Suprapubic skin (tissue), 4 donors: ENCODE results near the gene GPC5. TPM values are rescaled to one million over a fixed set of nuclear protein-coding genes. Genes with fewer than 3 reads are reported as not detected.

ENCODE experiments used
- DNase-seq, 2 donors: peaks; one replicate each; pipeline ENCODE4 v3.0.0-alpha.2; 2019; ENCODE audit warnings: low spot score in 2 of 2
- H3K27ac ChIP-seq: fragments of 200-600 bp; sonication (generic); one replicate; pipeline ENCODE4 v1.5.1; 2019
- H3K27me3 ChIP-seq: fragments of 200-600 bp; sonication (generic); one replicate; pipeline ENCODE4 v1.5.1; 2019
- H3K36me3 ChIP-seq: fragments of 200-600 bp; sonication (generic); one replicate; pipeline ENCODE4 v1.5.1; 2019
- H3K4me1 ChIP-seq: fragments of 200-600 bp; sonication (generic); one replicate; pipeline ENCODE4 v1.5.1; 2019
- H3K4me3 ChIP-seq: fragments of 200-600 bp; sonication (generic); one replicate; pipeline ENCODE4 v1.5.1; 2019; ENCODE audit warnings: mild to moderate bottlenecking
- H3K9me3 ChIP-seq: fragments of 200-600 bp; sonication (generic); one replicate; pipeline ENCODE4 v1.5.1; 2019
- CTCF ChIP-seq, 2 donors: fragments of 200-600 bp in 1 of 2; fragments of 450-650 bp in 1 of 2; sonication (generic) in 1 of 2; IDR thresholded peaks; one replicate each; pipeline ENCODE4 v1.5.1; 2016 to 2019; ENCODE audit warnings: antibody characterized with exemption in 2 of 2, mild to moderate bottlenecking in 1 of 2, moderate library complexity in 1 of 2
- EP300 ChIP-seq: sonication (generic); formaldehyde crosslinking; IDR thresholded peaks from one replicate; pipeline ENCODE4 v1.6.1; 2017; ENCODE audit warnings: antibody characterized with exemption
- POLR2A ChIP-seq, 2 donors: fragments of 450-650 bp; IDR thresholded peaks; one replicate each; pipeline ENCODE4 v1.6.1; 2017; ENCODE audit warnings: antibody characterized with exemption in 2 of 2, mild to moderate bottlenecking in 2 of 2, moderate library complexity in 2 of 2
- POLR2AphosphoS5 ChIP-seq, 3 donors: sonication (generic); formaldehyde crosslinking; IDR thresholded peaks; one replicate each; pipeline ENCODE4 v1.6.1; 2017; ENCODE audit warnings: antibody characterized with exemption in 3 of 3
- WGBS: methylation state at CpG from one replicate; pipeline ENCODE4 v1.1.5; 2018; 5-methylcytosine and 5-hydroxymethylcytosine counted together
- total RNA-seq, 4 donors: library from RNA; depleted of rRNA; stranded (reverse); fragments of >200 nt; gene quantifications; one replicate each; pipeline ENCODE4 v1.1.0, GENCODE V29; 2016

GPC5 gene
- total RNA-seq, 4 donors from 2014 or later = 0.55 TPM; not detected in 3

- no peak overlapping the region for H3K4me3 ChIP-seq
- no peaks in the 10 kb centered on the region for H3K27me3 ChIP-seq
- H3K27ac ChIP-seq = no peak overlapping the region
- no peak for DNase-seq
- no peaks in the 10 kb centered on the region for H3K4me1 ChIP-seq
- 53% methylated on average over 1 of the region's 1 CpG for WGBS
- TF ChIP-seq POLR2A (IDR thresholded peaks at IDR 0.05) (no peak), EP300 (no peak), POLR2AphosphoS5 (IDR thresholded peaks at IDR 0.05) (no peak), CTCF (IDR thresholded peaks at IDR 0.05) (no peak)
- no peaks in the 10 kb centered on the region for H3K36me3 ChIP-seq
- H3K9me3 ChIP-seq = no peaks in the 10 kb centered on the region
Measured at GRCh38 chr13:92823059-92823458, 1424.6 kb downstream of the GPC5 start.

- Histone ChIP-seq H3K4me3 (no peak overlapping the region), H3K27ac (no peak overlapping the region), H3K9me3 (no peaks in the 10 kb centered on the region), H3K4me1 (no peaks in the 10 kb centered on the region), H3K27me3 (no peaks in the 10 kb centered on the region), H3K36me3 (no peaks in the 10 kb centered on the region)
- TF ChIP-seq POLR2AphosphoS5 (IDR thresholded peaks at IDR 0.05) = no peak
- TF ChIP-seq POLR2A (IDR thresholded peaks at IDR 0.05) = no peak
- no peak for TF ChIP-seq CTCF (IDR thresholded peaks at IDR 0.05)
- TF ChIP-seq EP300 = no peak
- 74% methylated on average over 5 of the region's 5 CpGs for WGBS
- DNase-seq = no peak
Measured at GRCh38 chr13:92825938-92826596, 1427.6 kb downstream of the GPC5 start.

GRCh38 chr13:92827503-92827902 lies 1429.1 kb downstream of the GPC5 start:
- no peak for DNase-seq
- Histone ChIP-seq H3K27ac (no peak overlapping the region), H3K27me3 (no peaks in the 10 kb centered on the region), H3K4me1 (no peaks in the 10 kb centered on the region), H3K36me3 (no peaks in the 10 kb centered on the region), H3K9me3 (no peaks in the 10 kb centered on the region), H3K4me3 (no peak overlapping the region)
- 39% methylated on average over 4 of the region's 4 CpGs for WGBS
- TF ChIP-seq EP300 = no peak
- no peak for TF ChIP-seq POLR2AphosphoS5 (IDR thresholded peaks at IDR 0.05)
- no peak for TF ChIP-seq CTCF (IDR thresholded peaks at IDR 0.05)
- no peak for TF ChIP-seq POLR2A (IDR thresholded peaks at IDR 0.05)

GRCh38 chr13:92829930-92830329 lies 1431.5 kb downstream of the GPC5 start:
- WGBS = 26% methylated on average over 3 of the region's 3 CpGs
- Histone ChIP-seq H3K9me3 (no peaks in the 10 kb centered on the region), H3K36me3 (no peaks in the 10 kb centered on the region), H3K4me3 (no peak overlapping the region), H3K27me3 (no peaks in the 10 kb centered on the region), H3K27ac (no peak overlapping the region), H3K4me1 (no peaks in the 10 kb centered on the region)
- DNase-seq = no peak
- TF ChIP-seq POLR2AphosphoS5 (IDR thresholded peaks at IDR 0.05) = no peak
- TF ChIP-seq EP300 = no peak
- TF ChIP-seq POLR2A (IDR thresholded peaks at IDR 0.05) = no peak
- TF ChIP-seq CTCF (IDR thresholded peaks at IDR 0.05) = no peak

- TF ChIP-seq POLR2AphosphoS5 (IDR thresholded peaks at IDR 0.05) (no peak), POLR2A (IDR thresholded peaks at IDR 0.05) (no peak), EP300 (no peak), CTCF (IDR thresholded peaks at IDR 0.05) (no peak)
- H3K9me3 ChIP-seq = no peaks in the 10 kb centered on the region
- no peak overlapping the region for H3K27ac ChIP-seq
- H3K4me3 ChIP-seq = no peak overlapping the region
- H3K4me1 ChIP-seq = no peaks in the 10 kb centered on the region
- H3K27me3 ChIP-seq = no peaks in the 10 kb centered on the region
- DNase-seq = no peak
- no peaks in the 10 kb centered on the region for H3K36me3 ChIP-seq
- WGBS = 48% methylated on average over 3 of the region's 3 CpGs
Measured at GRCh38 chr13:92830821-92831220, 1432.4 kb downstream of the GPC5 start.
